IPS-NIHi7 (cell line): Measurements from ENCODE around the gene FAM83D.

Experiments used
- DNase-seq: peaks from one replicate; pipeline ENCODE4 v3.0.0; 2012; ENCODE audit warnings: mixed read lengths; ENCODE audit errors: extremely low spot score

The FAM83D gene, protein sequence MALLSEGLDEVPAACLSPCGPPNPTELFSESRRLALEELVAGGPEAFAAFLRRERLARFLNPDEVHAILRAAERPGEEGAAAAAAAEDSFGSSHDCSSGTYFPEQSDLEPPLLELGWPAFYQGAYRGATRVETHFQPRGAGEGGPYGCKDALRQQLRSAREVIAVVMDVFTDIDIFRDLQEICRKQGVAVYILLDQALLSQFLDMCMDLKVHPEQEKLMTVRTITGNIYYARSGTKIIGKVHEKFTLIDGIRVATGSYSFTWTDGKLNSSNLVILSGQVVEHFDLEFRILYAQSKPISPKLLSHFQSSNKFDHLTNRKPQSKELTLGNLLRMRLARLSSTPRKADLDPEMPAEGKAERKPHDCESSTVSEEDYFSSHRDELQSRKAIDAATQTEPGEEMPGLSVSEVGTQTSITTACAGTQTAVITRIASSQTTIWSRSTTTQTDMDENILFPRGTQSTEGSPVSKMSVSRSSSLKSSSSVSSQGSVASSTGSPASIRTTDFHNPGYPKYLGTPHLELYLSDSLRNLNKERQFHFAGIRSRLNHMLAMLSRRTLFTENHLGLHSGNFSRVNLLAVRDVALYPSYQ

DNA sequence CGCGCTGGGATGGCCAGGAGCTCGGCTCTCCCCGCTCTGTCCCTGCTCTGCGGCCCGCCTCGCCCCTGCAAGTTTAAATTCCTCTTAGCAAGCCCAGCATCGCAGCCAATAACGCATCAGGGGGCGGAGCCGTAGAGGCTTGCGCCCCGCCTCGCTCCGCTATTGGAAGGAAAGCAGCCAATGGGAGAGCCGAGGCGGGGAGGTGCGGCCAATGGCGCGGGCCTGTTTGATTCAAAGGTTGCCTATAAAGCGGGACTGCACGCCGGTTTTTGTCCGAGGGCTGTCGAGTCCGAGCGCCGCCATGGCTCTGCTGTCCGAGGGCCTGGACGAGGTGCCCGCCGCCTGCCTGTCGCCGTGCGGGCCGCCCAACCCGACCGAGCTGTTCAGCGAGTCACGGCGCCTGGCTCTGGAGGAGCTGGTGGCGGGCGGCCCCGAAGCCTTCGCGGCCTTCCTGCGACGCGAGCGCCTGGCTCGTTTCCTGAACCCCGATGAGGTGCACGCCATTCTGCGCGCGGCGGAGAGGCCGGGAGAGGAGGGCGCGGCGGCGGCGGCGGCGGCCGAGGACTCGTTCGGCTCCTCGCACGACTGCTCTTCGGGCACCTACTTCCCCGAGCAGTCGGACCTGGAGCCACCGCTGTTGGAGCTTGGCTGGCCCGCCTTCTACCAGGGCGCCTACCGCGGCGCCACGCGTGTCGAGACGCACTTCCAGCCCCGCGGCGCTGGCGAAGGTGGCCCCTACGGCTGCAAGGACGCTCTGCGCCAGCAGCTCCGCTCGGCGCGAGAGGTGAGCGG, at the start of gene FAM83D:
Gene FAM83D, plus strand, starts transcription at position 276 of the 792 bp plus-strand sequence. Its CDS starts 26 bp downstream, at position 302.
- peak; percentile 100 for DNase-seq

DNA sequence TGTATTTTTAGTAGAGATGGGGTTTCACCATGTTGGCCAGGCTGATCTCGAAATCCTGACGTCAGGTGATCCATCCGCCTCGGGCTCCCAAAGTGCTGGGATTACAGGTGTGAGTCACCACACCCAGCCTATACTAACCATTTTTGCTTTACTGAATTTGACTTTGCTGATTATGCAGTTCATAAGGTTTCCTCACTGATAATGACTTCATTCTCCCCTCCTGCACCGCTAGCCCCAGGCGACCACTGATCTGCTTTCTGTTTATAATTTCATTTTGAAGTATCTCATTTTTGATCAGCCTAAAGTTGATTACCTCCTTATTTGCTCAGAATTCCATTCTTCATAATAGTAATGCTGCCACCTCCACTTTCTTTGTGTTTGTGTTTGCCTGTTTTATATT, 48.7 kb upstream of the FAM83D start:
- DNase-seq: no peak

DNA sequence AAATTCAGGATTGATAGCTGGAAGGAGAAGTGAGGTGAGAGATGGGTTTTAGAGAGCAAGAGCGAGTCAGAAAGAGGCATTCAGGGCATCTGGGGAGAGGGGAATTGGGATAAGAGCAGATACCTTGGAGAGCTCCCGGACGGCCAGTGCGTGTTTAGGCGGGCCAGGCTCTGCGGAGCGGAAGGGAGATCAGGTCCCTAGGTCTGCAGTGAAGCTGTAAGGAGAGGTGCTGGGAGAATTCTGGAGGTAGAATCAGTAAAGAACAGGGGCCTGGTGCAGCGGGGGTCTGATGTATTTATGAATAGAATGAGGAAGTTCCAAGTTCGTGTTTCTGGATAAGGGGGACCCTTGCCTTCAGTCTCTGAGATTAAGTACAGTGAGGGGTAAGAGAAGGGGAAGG, 47.4 kb upstream of the FAM83D start:
- peak; percentile 87 for DNase-seq

DNA sequence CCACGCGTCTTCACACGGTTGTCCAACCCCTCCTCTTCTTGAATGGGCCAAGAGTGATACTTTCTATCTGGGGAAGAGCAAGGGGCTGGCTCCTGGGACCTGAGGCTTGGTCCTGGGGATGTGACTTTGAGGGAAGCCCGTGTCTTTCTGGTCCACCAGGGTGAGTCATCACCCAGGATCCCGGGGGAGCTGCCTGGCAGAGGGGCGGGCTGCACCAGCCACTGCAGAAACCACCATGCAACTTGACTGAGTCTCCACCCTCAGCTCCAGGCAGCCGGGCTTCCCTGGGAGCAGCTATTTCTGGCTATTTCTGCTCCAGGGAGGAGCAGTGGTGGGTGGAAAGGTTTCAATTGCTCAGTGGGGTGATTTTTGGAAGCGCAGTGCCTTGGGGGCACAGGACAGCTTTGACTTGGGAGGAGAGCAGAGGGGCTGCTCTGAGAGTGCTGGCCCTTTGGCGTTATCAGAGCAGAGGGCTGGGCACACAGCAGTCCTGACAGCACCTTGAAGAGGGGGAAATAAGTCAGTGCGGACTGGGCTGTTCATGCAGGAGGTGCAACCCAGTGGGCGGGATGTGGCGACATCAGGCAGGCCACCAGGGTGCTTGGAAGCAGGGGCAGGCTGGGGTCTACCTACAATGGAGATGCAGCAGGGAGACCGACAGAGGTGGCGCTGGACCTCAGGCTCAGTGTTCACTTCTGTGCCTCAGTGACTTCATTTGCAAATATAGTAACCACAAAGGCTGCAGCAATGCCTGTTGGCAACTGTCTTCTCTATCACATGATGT, 45.1 kb upstream of the FAM83D start:
- DNase-seq: no peak

DNA sequence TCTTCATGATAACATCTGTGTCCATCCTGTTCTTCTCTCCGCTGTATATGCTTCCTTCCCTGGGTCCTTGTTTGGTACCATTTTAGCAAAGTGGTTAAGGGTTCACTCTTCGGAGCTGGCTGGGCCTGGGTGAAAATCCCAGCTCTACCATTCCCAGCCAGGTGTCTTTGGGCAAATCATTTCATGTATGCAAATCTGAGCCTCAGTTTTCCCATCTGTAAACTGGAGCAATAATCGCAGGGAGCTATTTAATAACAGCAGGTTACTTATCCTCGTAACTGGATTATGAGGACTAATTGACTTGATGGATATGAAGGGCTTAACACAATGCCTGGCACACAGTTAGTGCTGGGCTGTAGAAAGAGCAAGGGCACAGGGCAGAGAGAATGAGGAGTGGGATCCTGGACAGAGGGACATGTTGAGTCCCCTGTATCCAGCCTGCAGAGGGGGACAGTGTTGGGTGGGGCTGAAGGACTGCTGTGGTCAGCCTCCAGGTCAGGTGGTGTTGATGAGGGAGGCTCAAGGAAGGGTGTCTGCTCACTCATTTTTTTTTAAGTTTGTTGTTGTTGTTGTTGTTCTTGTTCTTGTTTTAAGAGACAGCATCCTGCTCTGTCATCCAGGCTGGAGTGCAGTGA, 44.3 kb upstream of the FAM83D start:
- no peak for DNase-seq

DNA sequence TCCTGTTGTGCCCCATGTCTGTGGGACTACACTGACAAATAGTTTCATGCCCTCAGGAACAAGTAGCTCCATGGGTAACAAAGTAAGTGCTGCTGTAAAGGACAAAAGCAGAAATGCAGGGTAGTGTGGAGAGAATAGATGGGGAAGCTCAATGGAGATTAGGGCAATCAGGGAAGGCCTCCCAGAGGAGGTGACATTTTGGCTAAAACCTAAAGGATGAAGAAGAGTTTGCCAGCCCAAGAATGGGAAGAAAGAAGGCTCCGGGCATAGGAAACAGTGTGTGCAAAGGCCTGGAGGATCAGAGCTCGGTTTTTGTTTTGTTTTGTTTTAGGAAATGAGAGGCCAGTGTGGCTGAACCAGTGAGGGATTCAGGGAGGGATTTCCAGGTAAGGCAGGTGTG, 43.6 kb upstream of the FAM83D start:
- no peak for DNase-seq

DNA sequence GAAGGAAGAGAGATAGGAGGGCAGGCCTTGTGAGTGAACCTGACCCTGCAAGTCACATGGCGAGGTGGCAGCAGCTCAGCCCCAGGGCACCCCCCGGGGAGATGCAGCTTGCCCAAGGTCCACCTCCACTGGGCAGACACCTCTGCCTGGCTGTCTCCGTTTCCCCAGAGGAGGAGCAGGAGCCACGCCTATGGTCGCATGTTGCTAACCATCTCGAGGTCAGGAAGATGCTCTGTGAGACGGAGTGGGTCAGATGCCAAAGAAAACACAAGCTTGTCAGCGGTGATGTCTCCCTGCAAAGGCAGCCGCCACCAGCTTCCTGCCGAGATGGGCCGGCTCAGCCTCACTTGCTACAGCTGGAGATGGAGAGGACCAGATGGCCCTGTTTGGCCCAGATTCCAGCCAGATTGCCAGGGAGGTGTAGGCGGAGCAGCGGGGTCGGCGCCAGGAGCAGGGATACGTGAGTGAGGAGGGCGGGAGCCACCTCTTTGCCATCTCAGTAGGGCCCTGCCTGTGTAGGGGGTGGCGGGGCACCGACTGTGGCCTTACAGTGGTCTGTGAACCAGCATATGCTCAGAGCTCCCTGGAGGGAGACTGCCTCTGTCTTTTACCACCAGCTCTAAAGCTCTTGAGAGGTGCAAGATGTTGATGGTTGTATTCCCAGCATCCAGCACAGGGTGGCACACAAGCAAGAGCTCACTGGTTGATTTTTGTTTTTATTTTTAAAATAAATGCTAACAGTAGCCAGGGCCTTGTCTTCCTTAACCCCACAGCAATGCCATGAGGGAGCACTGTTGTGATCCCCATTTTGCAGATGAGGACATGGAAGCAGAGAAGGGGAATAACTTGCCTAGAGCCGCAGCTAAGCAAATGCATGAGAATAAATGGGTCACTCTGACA, 42.9 kb upstream of the FAM83D start:
- no peak for DNase-seq

DNA sequence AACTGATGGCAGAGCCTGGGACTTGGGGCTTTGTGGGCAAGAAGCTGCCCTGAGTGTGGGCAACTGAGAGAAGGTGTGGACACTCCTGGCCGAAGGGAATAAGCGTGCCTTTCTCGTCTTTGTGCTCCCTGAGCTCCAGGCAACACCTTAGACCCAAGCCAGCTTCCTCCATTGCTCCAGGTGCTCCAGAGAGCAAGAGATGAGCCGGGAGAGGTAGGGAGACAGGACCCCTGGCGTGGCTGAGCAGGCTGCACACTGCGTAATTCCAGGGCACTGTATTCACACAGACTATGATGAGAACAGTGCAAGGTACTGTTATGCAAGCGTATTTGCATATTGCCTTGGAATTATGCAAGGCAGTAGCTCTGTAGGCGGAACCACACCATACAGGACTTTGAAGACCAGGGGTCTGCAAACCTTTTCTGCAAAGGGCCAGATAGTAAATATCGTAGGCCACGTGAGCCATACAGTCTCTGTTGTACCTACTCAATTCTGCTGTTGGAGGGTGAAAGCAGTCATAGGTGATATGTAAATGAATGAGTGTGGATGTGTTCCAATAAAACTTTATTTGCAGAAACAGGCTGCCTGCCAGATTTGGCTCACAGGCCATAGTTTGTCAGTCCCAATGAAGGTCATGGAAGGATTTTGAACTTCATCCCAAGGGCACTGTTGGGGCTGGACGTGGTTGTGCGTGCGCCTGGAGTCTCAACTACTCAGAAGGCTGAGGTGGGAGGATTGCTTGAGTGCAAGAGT, 42.1 kb upstream of the FAM83D start:
- DNase-seq: no peak

DNA sequence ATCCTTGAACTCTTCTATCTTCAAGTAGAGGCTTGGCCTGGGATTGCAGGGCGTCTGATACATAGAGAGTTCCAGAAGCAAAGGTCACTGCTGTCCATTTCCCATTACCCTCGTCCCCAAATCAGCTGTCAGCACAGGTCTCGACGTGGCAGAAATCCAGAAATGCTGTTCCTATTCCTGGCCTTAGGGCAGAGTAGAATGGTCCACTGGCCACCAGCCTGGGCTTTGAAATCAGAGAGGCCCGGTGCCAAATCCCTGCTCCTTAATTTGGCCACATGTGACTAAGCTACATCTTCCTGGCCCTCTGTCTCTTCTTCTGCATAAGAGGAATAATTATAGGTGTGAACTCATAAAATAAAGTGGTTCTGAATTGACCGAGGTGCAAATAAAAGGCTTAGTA, 40.9 kb upstream of the FAM83D start:
- DNase-seq: no peak

DNA sequence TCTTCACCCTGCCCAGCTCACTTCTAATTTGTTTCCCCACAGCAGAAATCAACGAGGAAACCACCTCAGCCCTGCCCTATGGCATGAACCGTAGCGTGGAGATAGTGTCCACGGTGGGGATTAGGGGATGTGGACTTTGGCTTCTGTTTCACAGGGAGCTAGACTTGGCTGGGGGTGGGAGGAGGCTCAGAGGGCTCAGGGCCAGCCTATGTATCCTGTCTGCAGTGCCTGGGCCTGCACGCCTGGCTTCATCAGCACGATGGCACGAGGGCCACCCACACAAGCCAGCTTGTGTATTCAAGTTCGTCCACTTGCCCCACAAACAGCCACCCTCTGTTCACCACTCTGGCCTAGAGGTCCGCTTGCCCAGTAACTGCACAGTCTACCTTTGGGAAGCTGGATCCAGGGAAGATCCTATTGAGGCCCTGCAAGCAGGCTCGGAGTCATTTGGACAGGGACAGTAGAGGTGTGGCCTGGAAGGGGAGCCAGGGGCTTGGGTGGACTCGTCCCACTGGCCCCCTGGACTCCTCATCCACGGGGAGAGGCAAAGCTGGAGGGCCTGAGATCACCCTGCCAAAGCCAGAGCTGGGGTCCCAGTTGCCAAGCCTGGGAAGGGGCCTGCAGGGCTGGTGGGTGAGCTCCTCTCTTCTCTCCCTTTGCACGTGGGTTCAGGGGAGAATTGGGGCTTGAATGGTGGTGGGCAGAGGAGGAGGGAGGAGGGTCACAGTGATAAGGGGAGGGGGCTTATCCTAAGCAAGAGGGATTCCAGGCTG, 38.0 kb upstream of the FAM83D start:
- no peak for DNase-seq

DNA sequence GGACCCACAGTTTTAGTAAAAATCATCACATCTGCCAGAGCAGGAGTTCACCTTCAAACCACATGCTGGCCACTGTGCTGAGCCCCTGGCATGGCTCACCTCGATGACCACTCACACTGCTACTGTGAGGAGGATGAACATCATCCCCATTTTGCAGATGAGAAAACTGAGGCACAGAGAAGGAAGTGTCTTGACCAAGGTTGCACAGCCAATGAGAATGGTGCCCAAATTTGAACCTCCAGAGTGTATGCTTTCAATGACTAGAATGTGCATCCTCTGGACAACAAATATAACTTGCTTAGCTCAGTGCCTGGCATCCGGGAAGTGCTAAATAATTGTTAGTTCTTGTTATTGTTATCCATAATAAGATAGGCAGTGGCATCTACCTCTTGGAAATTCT, 37.2 kb upstream of the FAM83D start:
- DNase-seq: no peak

DNA sequence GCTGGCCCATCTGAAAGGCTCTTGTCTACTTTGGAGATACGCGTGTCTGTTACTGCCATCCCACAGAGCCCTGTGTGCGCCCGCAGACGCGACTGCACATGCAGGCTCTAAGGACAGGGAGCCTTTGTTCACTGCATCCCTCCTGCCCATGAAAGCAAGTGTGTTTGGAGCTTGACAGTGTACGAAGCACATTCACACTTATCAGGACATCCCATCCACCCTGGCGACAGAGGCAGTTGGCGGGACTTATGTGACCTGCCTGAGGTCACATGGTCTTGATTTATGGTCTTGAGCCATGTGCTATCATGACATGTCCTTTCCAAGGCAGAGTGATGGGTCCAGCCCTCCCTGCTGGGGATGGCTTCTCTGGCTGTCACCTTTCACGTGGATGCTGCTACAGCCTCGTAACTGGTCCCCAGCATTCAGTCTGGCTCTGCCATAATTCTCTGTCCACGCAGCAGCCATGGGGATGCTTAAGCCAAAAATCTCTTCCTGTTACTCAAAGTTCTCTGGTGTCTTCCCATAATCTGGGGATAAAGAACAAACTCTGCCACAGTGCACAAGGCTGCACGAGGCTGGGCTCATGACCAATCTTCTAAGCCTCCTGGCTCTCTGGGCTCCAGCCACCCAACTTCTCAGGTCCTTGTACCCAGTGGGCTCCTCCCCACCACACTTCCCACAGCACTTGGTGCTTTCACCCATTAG, 36.3 kb upstream of the FAM83D start:
- DNase-seq: no peak

DNA sequence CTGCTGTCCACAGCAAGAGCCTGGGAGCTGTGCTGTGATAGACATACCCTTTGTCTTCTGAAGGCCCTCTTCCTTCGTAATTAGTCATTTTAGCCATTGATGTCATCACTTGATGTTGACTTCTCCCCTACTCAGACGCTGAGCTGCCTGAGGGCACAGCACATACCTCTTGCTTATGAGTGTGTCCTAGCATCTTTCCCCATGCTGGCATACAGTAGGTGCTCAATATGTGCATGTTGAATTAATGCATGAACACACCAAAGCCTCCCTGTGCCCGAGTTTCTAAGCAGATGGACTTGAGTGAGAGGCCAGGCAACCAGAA, 35.8 kb upstream of the FAM83D start:
- no peak for DNase-seq

DNA sequence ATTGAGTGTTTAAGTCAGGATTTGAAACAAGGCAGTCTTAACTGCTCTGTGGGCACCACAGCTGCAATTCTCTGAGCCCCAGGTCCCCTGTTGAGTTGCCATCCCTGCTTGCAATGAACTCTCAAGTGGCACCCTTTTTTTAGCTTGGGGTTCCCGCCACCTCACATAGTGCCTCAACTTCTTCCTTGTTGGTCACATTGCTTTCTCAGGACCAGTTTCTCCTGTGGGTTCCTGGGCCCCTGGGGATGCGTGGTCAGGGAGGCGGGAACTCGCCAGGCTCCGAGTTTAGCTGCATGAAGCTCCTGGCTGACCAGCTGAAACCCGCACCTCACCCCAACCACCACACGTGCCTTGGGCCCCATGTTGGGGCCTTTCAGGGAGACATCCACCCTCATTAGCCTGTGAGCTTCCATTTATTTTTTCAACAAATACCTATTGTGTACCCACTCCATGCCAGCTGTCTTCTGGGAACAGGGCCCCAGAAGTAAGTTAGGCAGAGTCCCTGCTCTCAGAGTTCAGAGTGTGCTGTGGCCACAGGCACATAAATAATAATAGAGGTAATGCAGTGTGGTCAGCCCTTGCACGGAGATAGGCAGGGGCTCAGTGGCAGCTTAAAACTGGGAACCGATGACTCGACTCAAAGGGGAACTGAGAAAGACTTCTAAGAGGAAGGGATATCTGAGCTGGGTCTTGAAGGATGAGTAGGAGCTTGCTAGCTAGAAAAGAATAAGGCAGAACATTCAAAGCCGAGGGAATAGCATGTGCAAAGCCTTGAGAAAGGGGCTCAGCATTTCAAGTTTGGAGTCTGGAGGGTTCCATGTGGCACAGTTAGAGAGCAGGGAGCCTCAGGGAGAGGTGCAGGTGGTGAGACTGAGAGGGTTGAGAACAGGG, 33.9 kb upstream of the FAM83D start:
- DNase-seq: no peak

DNA sequence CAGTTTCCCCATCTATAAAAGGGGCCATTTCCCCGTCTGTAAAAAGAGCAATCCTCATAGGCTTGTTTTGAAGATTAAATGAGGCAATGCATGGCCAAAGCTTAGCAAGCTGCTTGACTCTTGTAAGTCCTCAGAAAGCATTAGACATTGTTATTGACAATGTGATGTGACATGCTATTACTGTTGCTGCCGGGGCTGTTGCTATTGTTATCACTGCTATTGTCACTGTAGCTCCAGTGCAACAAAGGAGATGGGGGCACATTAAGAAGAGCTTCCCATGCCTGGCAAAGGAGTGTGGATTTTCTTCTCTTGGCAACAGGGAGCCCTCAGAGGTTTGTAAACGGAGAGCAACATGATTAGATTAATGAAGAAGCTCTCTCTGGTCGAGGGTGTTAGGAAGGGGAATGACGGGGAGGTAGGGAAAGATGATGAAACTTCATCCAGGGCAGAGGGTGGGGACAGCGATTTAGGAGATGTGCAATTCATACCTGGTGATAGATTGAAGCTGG, 33.1 kb upstream of the FAM83D start:
- DNase-seq: no peak

DNA sequence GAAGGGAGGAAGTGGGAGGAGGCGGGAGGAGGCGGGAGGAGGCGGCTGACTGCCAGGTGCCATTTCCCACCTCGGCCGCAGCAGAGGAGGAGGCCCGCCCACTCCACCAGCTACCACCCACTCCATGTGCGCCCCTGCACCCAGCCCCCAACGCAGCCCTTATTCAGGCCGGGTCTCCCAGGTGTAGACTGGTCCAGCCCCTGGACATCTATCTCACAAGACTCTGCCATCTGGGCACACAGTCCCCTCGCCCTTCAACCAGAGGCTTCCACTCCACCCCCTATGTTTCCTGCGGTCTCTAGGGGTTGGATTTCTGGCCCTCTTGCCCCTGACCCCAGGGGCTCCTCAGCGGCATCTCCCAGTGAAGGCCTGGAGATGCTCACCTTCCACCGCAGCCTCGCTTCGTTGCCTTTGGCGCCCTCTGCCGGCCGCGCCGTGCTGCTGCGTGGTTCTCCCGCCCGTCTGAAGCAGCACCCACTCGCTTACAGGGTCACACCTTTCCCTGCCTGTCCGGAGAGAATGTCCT, 32.6 kb upstream of the FAM83D start:
- peak; percentile 94 for DNase-seq
